ENCODE results near the gene PPP2R2D.
"Not testable (repeated sequence)": the region's sequence is repeated elsewhere in the genome, so short reads cannot be mapped to it uniquely, and the experiment has no call there.

GRCh38 chr10:131917496-131917895 is 16.7 kb downstream of the PPP2R2D start:
- not testable (repeated sequence) for TF ChIP-seq POLR2A (IDR thresholded peaks at IDR 0.05; ENCODE audit: low read length); GATA1 (IDR thresholded peaks at IDR 0.05; ENCODE audit: low read depth, low read length)
